Thymus (tissue), 11 donors: Measurements from ENCODE around the gene ST3GAL3. TPM values are rescaled to one million over a fixed set of nuclear protein-coding genes. Genes with fewer than 3 reads are reported as not detected.

Experiments used
- DNase-seq, 9 donors: peaks; one replicate each; pipeline ENCODE4 v3.0.0-alpha.2; 2013; ENCODE audit warnings: low spot score in 9 of 9, low read depth in 6 of 9, missing footprints in 1 of 9
- H3K27ac ChIP-seq, 2 donors: one replicate each; pipeline ENCODE4 v1.5.1; 2013; ENCODE audit warnings: control low read depth in 1 of 2, low read depth in 1 of 2, low read length in 1 of 2, mild to moderate bottlenecking in 1 of 2, moderate library complexity in 1 of 2
- H3K27me3 ChIP-seq, 2 donors: one replicate each; pipeline ENCODE4 v1.5.1; 2013; ENCODE audit warnings: low read length in 1 of 2; ENCODE audit not compliant: control insufficient read depth in 2 of 2, insufficient read depth in 1 of 2
- H3K36me3 ChIP-seq, 2 donors: one replicate each; pipeline ENCODE4 v1.5.1; 2013; ENCODE audit warnings: low read length in 1 of 2, mild to moderate bottlenecking in 1 of 2, moderate library complexity in 1 of 2; ENCODE audit not compliant: control insufficient read depth in 2 of 2, insufficient read depth in 2 of 2
- H3K4me1 ChIP-seq, 2 donors: one replicate each; pipeline ENCODE4 v1.5.1; 2013; ENCODE audit warnings: low read length in 2 of 2; ENCODE audit not compliant: control insufficient read depth in 2 of 2, insufficient read depth in 2 of 2
- H3K4me3 ChIP-seq, 2 donors: one replicate each; pipeline ENCODE4 v1.5.1; 2013; ENCODE audit warnings: low read length in 2 of 2, control low read depth in 1 of 2, mild to moderate bottlenecking in 1 of 2
- H3K9me3 ChIP-seq, 2 donors: one replicate each; pipeline ENCODE4 v1.5.1; 2013; ENCODE audit warnings: low read length in 1 of 2, mild to moderate bottlenecking in 1 of 2; ENCODE audit not compliant: control insufficient read depth in 2 of 2, insufficient read depth in 1 of 2
- WGBS: extraction: QIAGEN DNeasy Blood & Tissue Kit; methylation state at CpG from one replicate; pipeline ENCODE4 v1.1.7; 2013; 5-methylcytosine and 5-hydroxymethylcytosine counted together
- polyA plus RNA-seq: library from polyadenylated mRNA; stranded (reverse); fragments of 200-250 nt; gene quantifications from one replicate; pipeline ENCODE4 v1.2.3, GENCODE V29; 2013
- total RNA-seq: library from RNA; stranded (reverse); fragments of 120-200 nt; gene quantifications from one replicate; pipeline ENCODE4 v1.2.4, GENCODE V29; 2013
- donor health status: healthy.

Gene ST3GAL3
- total and polyA plus RNA-seq, 2 donors: 5.4 to 10.1 TPM

GRCh38 chr1:43978264-43978550 lies 270.9 kb downstream of the ST3GAL3 start:
- Histone ChIP-seq H3K27ac (no peak overlapping the region), H3K4me3 (no peak overlapping the region), H3K27me3 (peaks cover 4 to 33% of the 10 kb centered on the region in 2 donors), H3K4me1 (peaks cover 20 to 44% of the 10 kb centered on the region in 2 donors), H3K9me3 (no peaks in the 10 kb centered on the region), H3K36me3 (peaks cover 19 to 22% of the 10 kb centered on the region in 2 donors)
- WGBS: 89% methylated on average over 5 of the region's 5 CpGs
- DNase-seq: no peak

GRCh38 chr1:43978551-43979260 lies 271.4 kb downstream of the ST3GAL3 start, which contains the start of gene B4GALT2:
Gene B4GALT2 (plus strand): TSS chr1:43979210. CDS start chr1:43981161, 1,951 bp downstream.
- Histone ChIP-seq H3K27me3 (peaks cover 4 to 33% of the 10 kb centered on the region in 2 donors), H3K9me3 (no peaks in the 10 kb centered on the region), H3K4me1 (peaks cover 20 to 44% of the 10 kb centered on the region in 2 donors), H3K4me3 (peak within 1 kb of the TSS; percentile 24 to 59), H3K36me3 (peaks cover 19 to 22% of the 10 kb centered on the region in 2 donors), H3K27ac (no peak within 1 kb of the TSS)
- WGBS: 12% methylated on average over 54 of the region's 54 CpGs
- peak in 1 of 9 donors; percentile 28 for DNase-seq

GRCh38 chr1:43979261-43979527 lies 271.9 kb downstream of the ST3GAL3 start:
- no peak for DNase-seq
- Histone ChIP-seq H3K27ac (no peak overlapping the region), H3K27me3 (peaks cover 4 to 33% of the 10 kb centered on the region in 2 donors), H3K4me3 (peak overlapping the region in 1 of 2 donors; percentile 59), H3K4me1 (peaks cover 18 to 39% of the 10 kb centered on the region in 2 donors), H3K36me3 (peaks cover 19 to 22% of the 10 kb centered on the region in 2 donors), H3K9me3 (no peaks in the 10 kb centered on the region)
- under 1% methylated on average over 45 of the region's 45 CpGs for WGBS

- WGBS: 7% methylated on average over 45 of the region's 45 CpGs
- peak overlapping the region in 1 of 2 donors; percentile 59 for H3K4me3 ChIP-seq
- H3K27ac ChIP-seq: no peak overlapping the region
- H3K36me3 ChIP-seq: peaks cover 19 to 22% of the 10 kb centered on the region in 2 donors
- H3K9me3 ChIP-seq: no peaks in the 10 kb centered on the region
- peak in 1 of 9 donors; percentile 12 for DNase-seq
- H3K4me1 ChIP-seq: peaks cover 18 to 37% of the 10 kb centered on the region in 2 donors
- H3K27me3 ChIP-seq: peaks cover 4 to 33% of the 10 kb centered on the region in 2 donors
Measured at GRCh38 chr1:43979528-43980254, 272.4 kb downstream of the ST3GAL3 start.

GRCh38 chr1:43980255-43981134 lies 273.2 kb downstream of the ST3GAL3 start:
- Histone ChIP-seq H3K4me3 (no peak overlapping the region), H3K36me3 (peaks cover 19 to 22% of the 10 kb centered on the region in 2 donors), H3K27me3 (peaks cover 4 to 33% of the 10 kb centered on the region in 2 donors), H3K9me3 (no peaks in the 10 kb centered on the region), H3K27ac (no peak overlapping the region), H3K4me1 (peaks cover 17 to 34% of the 10 kb centered on the region in 2 donors)
- WGBS: 94% methylated on average over 13 of the region's 13 CpGs
- no peak for DNase-seq

Other genes with a start within 250 kb of the ST3GAL3 start
- gene PTPRF, start 176.7 kb upstream of the ST3GAL3 start, total RNA-seq: 26.0 TPM
- 40.6 TPM for gene PTPRF, start 176.7 kb upstream of the ST3GAL3 start, polyA plus RNA-seq
- 23.3 TPM for gene KDM4A, start 57.4 kb upstream of the ST3GAL3 start, total RNA-seq
- 12.2 TPM for gene KDM4A, start 57.4 kb upstream of the ST3GAL3 start, polyA plus RNA-seq
- 0.19 TPM for gene ARTN, start 226.3 kb downstream of the ST3GAL3 start, total RNA-seq
- 1.5 TPM for gene ARTN, start 226.3 kb downstream of the ST3GAL3 start, polyA plus RNA-seq
- gene IPO13, start 239.4 kb downstream of the ST3GAL3 start, total RNA-seq: 10.5 TPM
- 26.1 TPM for gene IPO13, start 239.4 kb downstream of the ST3GAL3 start, polyA plus RNA-seq